ENCODE results near the gene NTHL1.

Gene NTHL1

GRCh38 chr16:2047330-2048115 is at the start of gene NTHL1, which contains the start of gene TSC2 (continued):
- TF ChIP-seq ZBTB44 (tag by site-specific recombination; IDR thresholded peaks at IDR 0.05) (peak; percentile 66; the same call in 1 of the 2 replicates), GLI2 (tag by site-specific recombination; IDR thresholded peaks at IDR 0.05; ENCODE audit: borderline replicate concordance, low read depth) (no peak), ZIC2 (tag by site-specific recombination; IDR thresholded peaks at IDR 0.05) (peak; percentile 75), ZNF830 (tag by site-specific recombination; IDR thresholded peaks at IDR 0.05; ENCODE audit: low read depth) (no peak), ZNF473 (tag by site-specific recombination; IDR thresholded peaks at IDR 0.05) (no peak), ZNF510 (tag by site-specific recombination; IDR thresholded peaks at IDR 0.05; ENCODE audit: insufficient replicate concordance) (no peak), KLF8 (tag by site-specific recombination; IDR thresholded peaks at IDR 0.05) (peak; percentile 80), ZNF311 (tag by site-specific recombination; IDR thresholded peaks at IDR 0.05; ENCODE audit: borderline replicate concordance) (no peak), ZNF768 (tag by site-specific recombination; IDR thresholded peaks at IDR 0.05) (no peak), ZFP37 (tag by site-specific recombination; IDR thresholded peaks at IDR 0.05) (no peak; the same call in 1 of the 2 replicates), ZNF26 (tag by site-specific recombination; IDR thresholded peaks at IDR 0.05) (no peak), ZNF777 (tag by site-specific recombination; IDR thresholded peaks at IDR 0.05; ENCODE audit: borderline replicate concordance) (no peak), SETDB1 (IDR thresholded peaks at IDR 0.05; ENCODE audit: insufficient read length, low read length) (no peak), ZNF223 (tag by site-specific recombination; IDR thresholded peaks at IDR 0.05) (no peak), GLIS2 (tag by site-specific recombination; IDR thresholded peaks at IDR 0.05) (peak; percentile 74), ZNF362 (tag by site-specific recombination; IDR thresholded peaks at IDR 0.05) (no peak), ZNF132 (tag by site-specific recombination; IDR thresholded peaks at IDR 0.05; ENCODE audit: borderline replicate concordance) (no peak), ZFHX2 (tag by site-specific recombination; conservative IDR thresholded peaks at IDR 0.05) (peak; percentile 91), HOXA7 (CRISPR knock-in tag; IDR thresholded peaks at IDR 0.05; ENCODE audit: borderline replicate concordance) (no peak), SP3 (tag by site-specific recombination; IDR thresholded peaks at IDR 0.05) (peak; percentile 93), PRDM4 (tag by site-specific recombination; IDR thresholded peaks at IDR 0.05) (no peak), TRIM28 (IDR thresholded peaks at IDR 0.05; ENCODE audit: borderline replicate concordance, low read length) (no peak), ZNF707 (tag by site-specific recombination; IDR thresholded peaks at IDR 0.05) (no peak), ZBTB17 (tag by site-specific recombination; IDR thresholded peaks at IDR 0.05) (peak; percentile 96), ZNF148 (tag by site-specific recombination; IDR thresholded peaks at IDR 0.05; ENCODE audit: borderline replicate concordance) (no peak), REPIN1 (tag by site-specific recombination; IDR thresholded peaks at IDR 0.05; ENCODE audit: low read depth) (no peak), ZNF426 (tag by site-specific recombination; IDR thresholded peaks at IDR 0.05) (no peak), ZNF133 (tag by site-specific recombination; IDR thresholded peaks at IDR 0.05) (no peak), ZNF558 (tag by site-specific recombination; IDR thresholded peaks at IDR 0.05) (no peak)
